Progenitor cell of endocrine pancreas (in vitro differentiated cells): ENCODE results near the gene MSI2. TPM values are rescaled to one million over a fixed set of nuclear protein-coding genes. Genes with fewer than 3 reads are reported as not detected.

ENCODE experiments used
- DNase-seq: peaks from one replicate; pipeline ENCODE4 v3.0.0; 2021; ENCODE audit warnings: low spot score; ENCODE audit not compliant: unreplicated experiment
- H3K27ac Mint-ChIP-seq: 2 replicates; pipeline ENCODE4 v1.8.0; 2021; ENCODE audit warnings: mild to moderate bottlenecking, moderate library complexity, mixed read lengths
- H3K27me3 Mint-ChIP-seq: 2 replicates; pipeline ENCODE4 v1.8.0; 2021; ENCODE audit warnings: mixed read lengths
- H3K36me3 Mint-ChIP-seq: 2 replicates; pipeline ENCODE4 v1.8.0; 2022; ENCODE audit warnings: mixed read lengths; ENCODE audit not compliant: insufficient read depth
- H3K4me1 Mint-ChIP-seq: 2 replicates; pipeline ENCODE4 v1.8.0; 2021; ENCODE audit warnings: low read depth, mixed read lengths
- H3K4me3 Mint-ChIP-seq: 2 replicates; pipeline ENCODE4 v1.8.0; 2021; ENCODE audit warnings: low read depth, mild to moderate bottlenecking, moderate library complexity, mixed read lengths
- H3K9me3 Mint-ChIP-seq: 2 replicates; pipeline ENCODE4 v1.8.0; 2021; ENCODE audit warnings: low read depth, mixed read lengths
- CTCF ChIP-seq: fragments of 200-600 bp; sonication (generic); IDR thresholded peaks from one replicate; pipeline ENCODE4 v1.5.0; 2021; ENCODE audit warnings: antibody characterized with exemption, mild to moderate bottlenecking; ENCODE audit not compliant: unreplicated experiment
- total RNA-seq: library from RNA; stranded (reverse); gene quantifications from 2 replicates; pipeline ENCODE4 v1.2.1, GENCODE V29; 2021

MSI2 gene
- total RNA-seq, 1 donor from 2014 or later, result 164 TPM

- Mint-ChIP-seq H3K4me1 (peaks cover 24% of the 10 kb centered on the region), H3K4me3 (no peak overlapping the region), H3K36me3 (peaks cover 4% of the 10 kb centered on the region), H3K27me3 (no peaks in the 10 kb centered on the region), H3K27ac (no peak overlapping the region), H3K9me3 (no peaks in the 10 kb centered on the region)
- no peak for TF ChIP-seq CTCF
- DNase-seq, result no peak
Observed at GRCh38 chr17:57311281-57312216, 55.2 kb downstream of the MSI2 start.

GRCh38 chr17:57312242-57312641, 55.9 kb downstream of the MSI2 start:
- Mint-ChIP-seq H3K27ac (no peak overlapping the region), H3K4me1 (peaks cover 24% of the 10 kb centered on the region), H3K9me3 (no peaks in the 10 kb centered on the region), H3K27me3 (no peaks in the 10 kb centered on the region), H3K36me3 (peaks cover 4% of the 10 kb centered on the region), H3K4me3 (no peak overlapping the region)
- DNase-seq, result no peak
- TF ChIP-seq CTCF, result no peak

- no peak for DNase-seq
- no peak overlapping the region for H3K4me3 Mint-ChIP-seq
- TF ChIP-seq CTCF, result no peak
- peaks cover 22% of the 10 kb centered on the region for H3K4me1 Mint-ChIP-seq
- H3K27ac Mint-ChIP-seq, result peak overlapping the region; percentile 16
- no peaks in the 10 kb centered on the region for H3K27me3 Mint-ChIP-seq
- peaks cover 1% of the 10 kb centered on the region for H3K36me3 Mint-ChIP-seq
- no peaks in the 10 kb centered on the region for H3K9me3 Mint-ChIP-seq
Observed at GRCh38 chr17:57313097-57313835, 56.9 kb downstream of the MSI2 start.

- Mint-ChIP-seq H3K27ac (peak overlapping the region; percentile 18), H3K27me3 (no peaks in the 10 kb centered on the region), H3K36me3 (peaks cover 7% of the 10 kb centered on the region), H3K4me3 (no peak overlapping the region), H3K4me1 (peaks cover 22% of the 10 kb centered on the region), H3K9me3 (no peaks in the 10 kb centered on the region)
- no peak for DNase-seq
- TF ChIP-seq CTCF, result no peak
Observed at GRCh38 chr17:57315061-57316015, 59.0 kb downstream of the MSI2 start.
